Activated CD4-positive, alpha-beta T cell treated with anti-CD3 and anti-CD28 coated beads, Interleukin-2, amount 50 U/mL, for 16 hours (primary cell): ENCODE data around the gene GH2.
"Not testable (repeated sequence)": the region's sequence is repeated elsewhere in the genome, so short reads cannot be mapped to it uniquely, and the experiment has no call there.

Source experiments
- DNase-seq: peaks from one replicate; pipeline ENCODE4 v3.0.0-alpha.2; 2020

The GH2 gene

GRCh38 chr17:63910096-63910495 is 28.4 kb upstream of the GH2 start:
- DNase-seq, result no peak

- DNase-seq, result not testable (repeated sequence)
These were observed 27.8 kb upstream of the GH2 start for GRCh38 chr17:63909586-63909985.

- not testable (repeated sequence) for DNase-seq
These were observed 25.5 kb upstream of the GH2 start for GRCh38 chr17:63907161-63907778.

GRCh38 chr17:63904796-63905195 is 23.1 kb upstream of the GH2 start:
- DNase-seq, result not testable (repeated sequence)

- DNase-seq, result peak; percentile 48
These were observed 22.1 kb upstream of the GH2 start for GRCh38 chr17:63903787-63904201.

GRCh38 chr17:63901971-63902370 is 20.2 kb upstream of the GH2 start:
- DNase-seq, result not testable (repeated sequence)

- DNase-seq, result peak; percentile 59
These were observed 17.4 kb upstream of the GH2 start for GRCh38 chr17:63898899-63899798.

- DNase-seq, result not testable (repeated sequence)
These were observed 15.0 kb upstream of the GH2 start, which contains the start of gene CSH1 for GRCh38 chr17:63896524-63897354. CSH1 (minus strand) TSS chr17:63896574; CDS start chr17:63896511, 63 bp downstream.

GRCh38 chr17:63894821-63895220 is 13.1 kb upstream of the GH2 start:
- DNase-seq, result not testable (repeated sequence)

GRCh38 chr17:63894021-63894420 is 12.3 kb upstream of the GH2 start:
- DNase-seq, result not testable (repeated sequence)

- DNase-seq, result not testable (repeated sequence)
These were observed 10.7 kb upstream of the GH2 start for GRCh38 chr17:63892316-63893037.

GRCh38 chr17:63889026-63889848 is 7.5 kb upstream of the GH2 start:
- peak; percentile 45 for DNase-seq

- not testable (repeated sequence) for DNase-seq
These were observed 3.4 kb upstream of the GH2 start for GRCh38 chr17:63885119-63885518.

- not testable (repeated sequence) for DNase-seq
These were observed 932 bp upstream of the GH2 start for GRCh38 chr17:63882626-63883126.

- DNase-seq, result not testable (repeated sequence)
These were observed 407 bp downstream of the GH2 start for GRCh38 chr17:63881337-63881736.

- DNase-seq, result no peak
These were observed 1.0 kb downstream of the GH2 start for GRCh38 chr17:63880706-63881105.

- not testable (repeated sequence) for DNase-seq
These were observed 3.3 kb downstream of the GH2 start for GRCh38 chr17:63878413-63878812.

- not testable (repeated sequence) for DNase-seq
These were observed 7.1 kb downstream of the GH2 start for GRCh38 chr17:63874693-63875092.

- not testable (repeated sequence) for DNase-seq
These were observed 7.6 kb downstream of the GH2 start for GRCh38 chr17:63874061-63874626.

GRCh38 chr17:63873577-63873976 is 8.2 kb downstream of the GH2 start, which contains the start of gene CSH2:
CSH2 (minus strand) TSS chr17:63873677; CDS start chr17:63873614, 63 bp downstream.
- not testable (repeated sequence) for DNase-seq
